HG03520 (cell line): ENCODE measurements around the gene CCBE1.
"Not testable (repeated sequence)": the region's sequence is repeated elsewhere in the genome, so short reads cannot be mapped to it uniquely, and the experiment has no call there.

Experiments used
- ATAC-seq: cut with Tn5 transposase; IDR thresholded peaks from one replicate; pipeline ENCODE4 v1.9.1; 2021; ENCODE audit warnings: mild to moderate bottlenecking, moderate library complexity; ENCODE audit not compliant: unreplicated experiment

The CCBE1 gene

DNA sequence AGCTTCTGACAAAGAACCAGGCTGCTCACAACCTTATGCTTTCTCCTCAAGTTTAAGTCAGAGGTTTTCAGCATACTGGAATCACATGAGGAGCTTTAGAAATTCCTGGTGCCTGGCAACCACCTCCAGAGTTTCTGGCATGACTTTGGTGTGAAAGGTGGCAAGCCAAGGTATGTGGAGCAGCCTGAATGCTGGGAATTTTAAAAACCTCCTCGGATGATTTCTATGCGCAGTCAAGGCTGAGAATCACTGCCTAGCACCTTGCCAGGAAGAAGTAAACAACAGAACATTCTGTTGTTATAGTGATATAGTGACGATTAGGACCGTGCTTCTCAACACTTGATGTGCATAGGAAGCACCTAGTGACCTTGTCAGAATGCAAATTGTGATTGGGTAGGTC is 11.7 kb downstream of the CCBE1 start:
- ATAC-seq = no peak

DNA sequence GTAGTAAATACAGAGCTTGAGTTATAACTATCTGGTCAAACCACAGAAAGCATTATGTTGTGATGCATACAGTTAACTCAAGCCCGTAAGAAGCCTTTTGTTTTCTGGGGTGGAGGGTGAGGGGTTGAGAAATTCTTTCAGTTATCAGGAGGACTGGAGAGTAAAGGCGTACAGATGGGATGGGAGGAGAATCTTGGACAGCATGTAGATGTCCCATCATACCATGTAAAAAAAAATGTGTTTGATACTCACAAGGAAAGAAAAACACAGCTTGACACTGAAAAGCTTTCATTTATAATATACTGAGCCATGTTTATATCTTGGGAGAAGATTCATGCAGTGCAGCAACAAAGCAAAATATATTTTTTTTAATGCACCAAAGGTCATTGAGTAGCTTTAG is 12.4 kb downstream of the CCBE1 start:
- ATAC-seq = no peak

DNA sequence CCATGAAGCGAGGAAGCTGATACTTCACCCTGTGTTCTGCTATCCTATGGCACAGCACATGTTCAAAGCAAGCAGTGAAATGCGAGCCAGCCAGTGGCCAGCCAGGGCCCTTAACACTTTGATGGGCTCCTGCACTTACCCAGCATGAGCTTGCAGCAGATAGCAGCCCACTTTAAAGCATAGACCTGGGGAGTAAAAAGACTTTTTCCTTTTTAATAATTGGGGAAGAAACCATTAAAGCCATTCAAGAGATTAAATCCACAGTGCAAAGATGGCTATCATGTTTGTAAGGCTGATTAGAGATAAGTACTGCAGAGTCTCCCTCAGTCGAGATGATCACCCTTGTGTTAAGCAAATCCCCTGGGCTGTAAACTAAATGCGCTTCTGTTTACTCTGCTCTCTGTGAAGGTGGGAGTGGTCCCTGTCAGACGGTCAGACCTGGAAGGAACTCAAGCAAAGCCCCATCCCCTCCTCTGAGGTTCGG is 15.7 kb downstream of the CCBE1 start:
- no peak for ATAC-seq

GRCh38 chr18:59681051-59681450 is 16.2 kb downstream of the CCBE1 start:
- no peak for ATAC-seq

DNA sequence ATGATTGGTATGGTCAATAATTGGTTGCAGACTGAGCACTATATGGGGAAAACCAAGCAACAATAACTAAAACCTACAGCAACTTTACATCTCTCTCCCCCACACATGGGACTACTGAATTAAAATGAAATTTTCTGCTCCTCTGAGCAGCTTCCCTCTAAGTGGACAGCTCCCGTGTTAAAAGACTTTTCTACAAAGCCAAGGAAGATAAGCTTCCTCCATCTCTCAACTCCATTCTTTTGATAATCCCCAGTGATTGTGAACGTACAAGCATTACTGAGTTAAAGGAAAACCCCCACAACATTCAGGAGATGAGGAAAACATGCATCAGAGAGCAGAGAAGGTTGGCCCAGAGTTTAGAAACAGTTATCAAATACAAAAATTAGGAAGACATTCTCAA is 21.9 kb downstream of the CCBE1 start:
- no peak for ATAC-seq

DNA sequence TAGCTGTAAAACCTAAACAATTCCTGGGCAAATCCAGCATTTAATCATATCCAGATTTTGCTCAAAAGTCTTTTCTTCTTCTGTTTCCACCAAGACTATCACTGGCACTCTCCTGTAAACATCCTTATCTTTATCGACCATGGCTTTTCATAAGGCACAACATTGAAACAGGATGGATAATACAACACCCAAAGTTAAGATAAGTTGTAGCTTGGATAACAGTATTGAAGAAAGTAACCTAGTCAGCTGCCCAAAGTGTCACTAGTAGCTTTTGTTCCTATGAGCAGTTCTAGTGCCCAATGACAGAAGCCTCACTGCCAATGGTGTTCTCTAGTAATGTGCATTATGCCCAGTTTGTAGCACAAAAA is 22.3 kb downstream of the CCBE1 start:
- no peak for ATAC-seq

GRCh38 chr18:59674186-59674902 is 22.9 kb downstream of the CCBE1 start:
- no peak for ATAC-seq

DNA sequence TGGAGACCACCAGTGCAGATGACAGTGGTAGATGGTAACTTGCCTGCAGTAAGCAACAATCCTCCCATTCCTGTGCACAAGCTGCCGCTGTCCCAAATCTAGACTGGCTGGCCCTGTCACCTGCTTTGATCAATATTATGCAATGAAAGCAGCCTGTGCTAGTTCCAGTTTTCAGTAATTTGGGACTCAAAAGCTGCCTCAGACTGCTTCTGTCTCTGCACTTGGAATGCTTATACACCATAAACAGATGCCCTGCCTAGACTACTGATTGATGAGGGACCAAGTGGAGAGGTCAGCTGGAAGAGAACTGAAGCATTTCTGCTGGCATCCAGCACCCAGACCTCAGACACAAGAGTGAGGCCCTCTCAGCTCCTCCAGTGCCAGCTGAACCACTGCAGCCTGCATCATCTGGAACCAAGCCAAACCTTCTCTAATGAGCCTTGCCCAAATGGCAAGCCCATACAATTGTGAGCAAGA is 24.9 kb downstream of the CCBE1 start:
- no peak for ATAC-seq

GRCh38 chr18:59671551-59671950 is 25.7 kb downstream of the CCBE1 start:
- ATAC-seq = no peak

DNA sequence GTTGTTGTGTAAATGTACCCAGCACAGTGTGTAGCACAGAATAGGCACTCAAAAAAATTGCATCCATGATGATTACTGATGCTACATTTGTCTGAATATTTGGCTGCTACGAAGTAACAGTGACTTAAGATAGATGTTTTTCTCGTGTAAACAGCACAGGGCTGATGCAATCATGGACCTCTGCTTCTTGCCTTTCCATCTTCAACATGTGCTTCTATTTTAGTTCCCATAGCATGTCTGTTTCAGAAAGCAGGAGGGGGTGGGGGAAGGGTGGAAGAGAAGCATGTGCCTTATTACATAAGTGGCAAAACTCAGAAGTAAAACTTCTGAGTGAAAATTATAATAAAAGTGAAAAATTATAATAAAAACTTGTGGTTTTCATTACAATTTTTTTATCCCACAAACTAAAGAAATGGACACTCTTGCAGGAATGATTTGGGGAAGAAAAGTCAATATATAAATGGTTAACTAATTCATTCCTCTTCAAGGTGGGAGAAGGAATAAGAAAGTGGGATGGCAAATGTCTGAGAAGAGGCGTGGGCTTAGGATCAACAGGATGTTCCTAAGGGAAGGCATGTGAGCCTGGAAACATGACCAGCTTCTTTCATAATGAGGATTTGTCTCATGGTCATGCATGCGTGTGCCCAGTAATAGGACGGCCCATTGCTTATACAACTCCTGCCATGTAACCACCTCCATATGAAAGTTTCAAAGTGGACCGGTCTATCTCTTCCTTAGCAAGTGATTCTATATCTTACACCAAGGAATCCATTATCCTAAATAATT is 27.2 kb downstream of the CCBE1 start:
- ATAC-seq = no peak

DNA sequence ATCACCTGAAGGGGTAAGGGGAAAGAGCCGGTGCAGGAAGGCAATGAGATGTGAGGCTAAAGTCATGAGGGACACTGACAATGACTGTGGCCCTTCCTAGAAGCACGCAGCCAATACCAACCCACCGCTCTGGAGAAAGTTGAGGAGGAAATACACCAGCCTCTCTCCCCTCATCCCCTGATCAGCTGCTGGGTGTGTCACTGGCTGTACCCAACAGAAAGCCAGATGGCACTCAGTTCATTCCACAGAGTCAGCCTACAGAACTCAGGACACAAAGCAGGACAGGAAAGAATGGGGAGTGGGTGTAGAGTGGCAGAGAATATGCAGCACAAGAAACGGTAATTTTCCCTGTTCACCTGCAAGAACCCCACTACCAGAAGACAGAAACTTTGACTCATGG is 29.7 kb downstream of the CCBE1 start:
- ATAC-seq = no peak

- not testable (repeated sequence) for ATAC-seq
These were observed 31.2 kb downstream of the CCBE1 start for GRCh38 chr18:59666007-59666402.

GRCh38 chr18:59665057-59666006 is 31.9 kb downstream of the CCBE1 start:
- no peak for ATAC-seq

GRCh38 chr18:59664329-59664728 is 32.9 kb downstream of the CCBE1 start:
- ATAC-seq = no peak

GRCh38 chr18:59663096-59663495 is 34.1 kb downstream of the CCBE1 start:
- ATAC-seq = no peak

DNA sequence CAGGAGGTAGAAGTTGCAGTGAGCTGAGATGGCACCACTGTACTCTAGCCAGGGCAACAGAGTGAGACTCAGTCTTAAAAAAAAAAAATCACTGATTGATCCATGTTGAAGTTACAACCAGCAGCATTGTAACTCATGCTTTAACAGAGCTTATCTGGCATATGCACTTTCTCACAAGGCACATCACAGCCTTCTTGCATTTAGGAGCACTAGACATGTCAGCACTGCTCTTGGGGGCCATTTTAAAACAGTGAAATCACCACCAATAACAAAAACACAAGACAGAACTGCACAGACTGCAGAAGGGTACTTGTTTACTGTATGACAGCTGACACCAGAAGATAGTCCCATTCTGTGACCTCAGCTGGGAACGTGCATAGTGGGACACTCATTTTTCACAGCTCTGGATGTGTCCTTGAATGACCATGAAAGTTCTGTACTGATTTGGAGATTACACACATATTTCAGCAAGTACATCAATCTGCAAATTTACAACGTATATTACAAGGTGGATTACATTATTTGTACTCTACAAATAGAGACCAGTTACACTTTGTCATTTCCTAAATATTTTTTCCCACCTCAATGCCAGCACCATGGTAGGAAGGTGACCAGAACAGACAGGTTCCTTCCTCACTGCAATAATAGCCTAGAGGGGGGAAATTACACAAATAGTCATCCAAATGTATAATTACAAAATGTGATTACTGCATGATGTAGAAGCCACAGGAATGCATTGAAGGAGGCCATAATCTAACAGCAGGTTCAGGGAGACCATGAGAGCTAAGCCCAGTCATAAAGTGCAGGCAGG is 35.1 kb downstream of the CCBE1 start:
- no peak for ATAC-seq

DNA sequence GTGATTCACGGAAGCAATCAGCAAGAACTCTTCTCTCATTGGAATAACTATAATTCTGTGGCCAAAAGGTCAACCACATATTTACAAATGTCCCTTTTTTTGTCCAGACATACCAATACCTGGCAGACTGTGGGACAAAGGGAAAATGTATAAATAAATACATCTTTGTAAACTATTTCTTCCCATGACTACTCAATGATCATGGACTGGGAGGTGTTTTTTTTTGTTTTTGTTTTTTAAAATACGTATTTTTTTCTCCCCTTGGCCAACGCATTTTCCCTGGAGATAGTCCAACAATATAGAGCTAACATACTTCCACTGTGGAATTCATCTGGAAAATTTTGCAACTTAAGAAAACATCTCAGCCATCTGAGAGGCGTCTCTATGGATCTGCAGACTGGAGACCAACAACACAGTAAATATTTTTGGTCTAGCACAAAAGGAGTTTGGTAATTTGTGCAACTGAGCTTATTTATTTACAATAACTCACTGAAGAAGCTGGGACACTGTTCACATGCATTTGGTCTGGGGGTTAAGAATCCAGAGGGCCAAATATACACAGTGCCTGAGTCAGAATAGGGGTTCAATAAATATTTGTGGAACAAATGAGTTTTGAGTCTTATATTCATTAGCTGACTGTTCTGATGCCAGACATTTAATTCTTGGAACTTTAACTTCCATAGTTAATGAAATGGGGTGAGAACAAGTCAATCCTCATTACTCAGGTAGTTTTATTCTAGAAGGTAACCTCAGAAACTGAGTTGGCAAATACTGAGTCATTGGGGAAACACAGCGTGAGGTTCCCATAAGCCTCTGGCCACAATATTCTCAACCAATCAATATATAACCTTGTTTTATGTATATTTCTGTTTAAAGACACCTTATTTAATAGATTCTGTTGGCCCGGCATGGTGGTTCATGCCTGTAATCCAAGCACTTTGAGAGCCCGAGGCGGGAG is 36.2 kb downstream of the CCBE1 start:
- no peak for ATAC-seq

GRCh38 chr18:59660366-59660765 is 36.9 kb downstream of the CCBE1 start:
- no peak for ATAC-seq

DNA sequence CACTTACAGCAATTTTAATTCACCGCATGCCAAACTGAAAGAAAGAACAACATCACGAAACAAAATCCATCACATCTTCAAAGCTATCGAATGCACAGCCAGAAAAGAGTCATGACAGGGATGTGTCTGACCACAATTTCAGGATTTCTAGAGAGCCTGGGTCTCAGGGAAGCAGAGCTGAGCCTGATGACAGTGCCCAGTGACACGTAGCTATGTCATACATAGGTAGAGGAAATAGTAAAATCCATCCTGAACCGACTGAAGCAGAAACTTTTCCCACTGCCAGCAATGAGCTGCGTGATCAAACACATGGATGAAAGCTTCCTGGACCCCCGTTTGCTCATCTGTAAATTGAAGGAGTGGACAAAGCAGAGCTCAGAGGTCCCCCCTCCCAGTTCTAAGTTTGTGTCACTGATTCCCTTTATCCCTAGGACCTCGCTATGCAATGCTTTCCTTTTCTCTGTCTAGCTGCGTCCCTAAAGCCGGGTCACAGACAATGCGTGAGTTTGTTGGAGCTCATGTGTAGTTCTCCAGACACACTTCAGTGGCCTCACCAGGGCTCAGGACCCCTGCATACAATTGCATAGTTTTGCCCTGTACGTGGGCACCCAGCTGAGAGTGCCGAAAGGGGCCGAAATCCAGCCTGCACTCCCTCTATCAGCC is 37.6 kb downstream of the CCBE1 start:
- ATAC-seq = no peak
